ENCODE measurements around the gene PDLIM3. TPM values are rescaled to one million over a fixed set of nuclear protein-coding genes. Genes with fewer than 3 reads are reported as not detected.

PDLIM3 gene
- total and polyA plus RNA-seq, 9 of the 15 experiments (the other 6 are each of a cell fraction or from before 2014, with no cell fraction given), result 0.06 TPM; not detected in 8

DNA sequence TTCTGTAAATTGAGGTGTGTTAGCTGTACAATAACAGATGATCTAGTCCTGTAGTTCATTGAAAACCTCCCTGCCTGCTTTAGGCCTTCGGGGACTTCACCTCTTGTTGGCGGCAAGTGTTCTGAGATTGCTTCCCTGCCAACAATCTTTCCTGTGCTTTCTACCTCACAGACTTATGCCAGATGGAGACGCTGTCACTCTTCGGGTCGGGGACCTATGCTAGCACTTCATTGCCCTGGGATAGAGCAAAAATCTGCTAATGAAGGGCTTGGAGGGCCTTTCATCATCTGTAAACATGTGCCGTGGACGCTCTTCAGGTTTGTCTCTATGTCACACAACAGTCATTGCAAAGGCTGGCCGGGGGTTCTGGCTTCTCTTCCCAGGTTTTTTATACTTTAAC, 4.7 kb upstream of the PDLIM3 start:
- WGBS (ENCODE audit: insufficient coverage, low coverage, missing lambda C conversion rate), result 0% methylated on average over 8 of the region's 8 CpGs
- Histone ChIP-seq H3K36me3 (ENCODE audit: control insufficient read depth, insufficient read depth, low read length) (no peaks in the 10 kb centered on the region), H3K27me3 (ENCODE audit: control insufficient read depth in 2 of 2, insufficient read depth in 2 of 2, low read length in 2 of 2) (peaks cover 31 to 57% of the 10 kb centered on the region in 2 experiments), H3K4me1 (replicated peaks in 1 of 2; ENCODE audit: control insufficient read depth in 2 of 2, insufficient read depth in 2 of 2, low read length in 2 of 2) (peaks cover 0 to 6% of the 10 kb centered on the region in 2 experiments; a peak in 3 of 5 replicates), H4K20me1 (replicated peaks; ENCODE audit: control insufficient read depth, insufficient read depth, low read length) (no peaks in the 10 kb centered on the region; the same call in 1 of the 2 replicates), H3K4me2 (ENCODE audit: insufficient read depth, low read length) (0 out of 2 replicates have a peak overlapping the region, but pooled peaks have one; percentile 4), H3K9ac (ENCODE audit: insufficient read depth in 1 of 2, low read depth in 2 of 2, low read length in 2 of 2) (no peak overlapping the region), H3K27ac (ENCODE audit: extremely low read depth, low read depth, low read length) (no peak overlapping the region), H3K4me3 (no peak overlapping the region), H2AFZ (ENCODE audit: low read depth, low read length) (no peak overlapping the region), H3K79me2 (ENCODE audit: control insufficient read depth, insufficient read depth, low read length) (no peaks in the 10 kb centered on the region), H3K9me1 (ENCODE audit: control insufficient read depth, insufficient read depth, low read length) (no peaks in the 10 kb centered on the region), H3K9me3 (replicated peaks; ENCODE audit: control insufficient read depth, insufficient read depth, low read depth, low read length) (no peaks in the 10 kb centered on the region)
- no peak for DNase-seq (ENCODE audit: extremely low read depth in 1 of 4, low spot score in 3 of 4)
- CTCF ChIA-PET (ENCODE audit: low intra/inter-chr PET ratio), result no interaction called here
- intact Hi-C loops (cut with micrococcal nuclease) (no loop called here), in situ Hi-C loops (cut with MboI) (no loop called here)
- POLR2A ChIA-PET, result no interaction called here
- peak; percentile 15 for FAIRE-seq
- BruUV-seq (replicated peaks), result no TSS peak
- ATAC-seq, result no peak
- TF ChIP-seq ELF4 (CRISPR knock-in tag; IDR thresholded peaks at IDR 0.05), result no peak
- TF ChIP-seq, protein P1, sequence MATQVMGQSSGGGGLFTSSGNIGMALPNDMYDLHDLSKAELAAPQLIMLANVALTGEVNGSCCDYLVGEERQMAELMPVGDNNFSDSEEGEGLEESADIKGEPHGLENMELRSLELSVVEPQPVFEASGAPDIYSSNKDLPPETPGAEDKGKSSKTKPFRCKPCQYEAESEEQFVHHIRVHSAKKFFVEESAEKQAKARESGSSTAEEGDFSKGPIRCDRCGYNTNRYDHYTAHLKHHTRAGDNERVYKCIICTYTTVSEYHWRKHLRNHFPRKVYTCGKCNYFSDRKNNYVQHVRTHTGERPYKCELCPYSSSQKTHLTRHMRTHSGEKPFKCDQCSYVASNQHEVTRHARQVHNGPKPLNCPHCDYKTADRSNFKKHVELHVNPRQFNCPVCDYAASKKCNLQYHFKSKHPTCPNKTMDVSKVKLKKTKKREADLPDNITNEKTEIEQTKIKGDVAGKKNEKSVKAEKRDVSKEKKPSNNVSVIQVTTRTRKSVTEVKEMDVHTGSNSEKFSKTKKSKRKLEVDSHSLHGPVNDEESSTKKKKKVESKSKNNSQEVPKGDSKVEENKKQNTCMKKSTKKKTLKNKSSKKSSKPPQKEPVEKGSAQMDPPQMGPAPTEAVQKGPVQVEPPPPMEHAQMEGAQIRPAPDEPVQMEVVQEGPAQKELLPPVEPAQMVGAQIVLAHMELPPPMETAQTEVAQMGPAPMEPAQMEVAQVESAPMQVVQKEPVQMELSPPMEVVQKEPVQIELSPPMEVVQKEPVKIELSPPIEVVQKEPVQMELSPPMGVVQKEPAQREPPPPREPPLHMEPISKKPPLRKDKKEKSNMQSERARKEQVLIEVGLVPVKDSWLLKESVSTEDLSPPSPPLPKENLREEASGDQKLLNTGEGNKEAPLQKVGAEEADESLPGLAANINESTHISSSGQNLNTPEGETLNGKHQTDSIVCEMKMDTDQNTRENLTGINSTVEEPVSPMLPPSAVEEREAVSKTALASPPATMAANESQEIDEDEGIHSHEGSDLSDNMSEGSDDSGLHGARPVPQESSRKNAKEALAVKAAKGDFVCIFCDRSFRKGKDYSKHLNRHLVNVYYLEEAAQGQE (IDR thresholded peaks at IDR 0.05; ENCODE audit: borderline replicate concordance), result peak; percentile 25; the same call in 1 of the 2 replicates
- TF ChIP-seq, protein P1 (CRISPR knock-in tag; IDR thresholded peaks at IDR 0.05; ENCODE audit: low read depth), result no peak
- peak; percentile 12 to 44; a peak in 2 of 4 replicates for TF ChIP-seq RAD21 (CRISPR knock-in tag; conservative IDR thresholded peaks at IDR 0.05 in 1 of 2, IDR thresholded peaks at IDR 0.05 in 1 of 2)
- no peak for TF ChIP-seq GABPB1 (CRISPR knock-in tag; IDR thresholded peaks at IDR 0.05)
- TF ChIP-seq, protein P2, sequence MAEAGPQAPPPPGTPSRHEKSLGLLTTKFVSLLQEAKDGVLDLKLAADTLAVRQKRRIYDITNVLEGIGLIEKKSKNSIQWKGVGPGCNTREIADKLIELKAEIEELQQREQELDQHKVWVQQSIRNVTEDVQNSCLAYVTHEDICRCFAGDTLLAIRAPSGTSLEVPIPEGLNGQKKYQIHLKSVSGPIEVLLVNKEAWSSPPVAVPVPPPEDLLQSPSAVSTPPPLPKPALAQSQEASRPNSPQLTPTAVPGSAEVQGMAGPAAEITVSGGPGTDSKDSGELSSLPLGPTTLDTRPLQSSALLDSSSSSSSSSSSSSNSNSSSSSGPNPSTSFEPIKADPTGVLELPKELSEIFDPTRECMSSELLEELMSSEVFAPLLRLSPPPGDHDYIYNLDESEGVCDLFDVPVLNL (CRISPR knock-in tag; IDR thresholded peaks at IDR 0.05; ENCODE audit: low read depth), result no peak
- TF ChIP-seq, protein P3, sequence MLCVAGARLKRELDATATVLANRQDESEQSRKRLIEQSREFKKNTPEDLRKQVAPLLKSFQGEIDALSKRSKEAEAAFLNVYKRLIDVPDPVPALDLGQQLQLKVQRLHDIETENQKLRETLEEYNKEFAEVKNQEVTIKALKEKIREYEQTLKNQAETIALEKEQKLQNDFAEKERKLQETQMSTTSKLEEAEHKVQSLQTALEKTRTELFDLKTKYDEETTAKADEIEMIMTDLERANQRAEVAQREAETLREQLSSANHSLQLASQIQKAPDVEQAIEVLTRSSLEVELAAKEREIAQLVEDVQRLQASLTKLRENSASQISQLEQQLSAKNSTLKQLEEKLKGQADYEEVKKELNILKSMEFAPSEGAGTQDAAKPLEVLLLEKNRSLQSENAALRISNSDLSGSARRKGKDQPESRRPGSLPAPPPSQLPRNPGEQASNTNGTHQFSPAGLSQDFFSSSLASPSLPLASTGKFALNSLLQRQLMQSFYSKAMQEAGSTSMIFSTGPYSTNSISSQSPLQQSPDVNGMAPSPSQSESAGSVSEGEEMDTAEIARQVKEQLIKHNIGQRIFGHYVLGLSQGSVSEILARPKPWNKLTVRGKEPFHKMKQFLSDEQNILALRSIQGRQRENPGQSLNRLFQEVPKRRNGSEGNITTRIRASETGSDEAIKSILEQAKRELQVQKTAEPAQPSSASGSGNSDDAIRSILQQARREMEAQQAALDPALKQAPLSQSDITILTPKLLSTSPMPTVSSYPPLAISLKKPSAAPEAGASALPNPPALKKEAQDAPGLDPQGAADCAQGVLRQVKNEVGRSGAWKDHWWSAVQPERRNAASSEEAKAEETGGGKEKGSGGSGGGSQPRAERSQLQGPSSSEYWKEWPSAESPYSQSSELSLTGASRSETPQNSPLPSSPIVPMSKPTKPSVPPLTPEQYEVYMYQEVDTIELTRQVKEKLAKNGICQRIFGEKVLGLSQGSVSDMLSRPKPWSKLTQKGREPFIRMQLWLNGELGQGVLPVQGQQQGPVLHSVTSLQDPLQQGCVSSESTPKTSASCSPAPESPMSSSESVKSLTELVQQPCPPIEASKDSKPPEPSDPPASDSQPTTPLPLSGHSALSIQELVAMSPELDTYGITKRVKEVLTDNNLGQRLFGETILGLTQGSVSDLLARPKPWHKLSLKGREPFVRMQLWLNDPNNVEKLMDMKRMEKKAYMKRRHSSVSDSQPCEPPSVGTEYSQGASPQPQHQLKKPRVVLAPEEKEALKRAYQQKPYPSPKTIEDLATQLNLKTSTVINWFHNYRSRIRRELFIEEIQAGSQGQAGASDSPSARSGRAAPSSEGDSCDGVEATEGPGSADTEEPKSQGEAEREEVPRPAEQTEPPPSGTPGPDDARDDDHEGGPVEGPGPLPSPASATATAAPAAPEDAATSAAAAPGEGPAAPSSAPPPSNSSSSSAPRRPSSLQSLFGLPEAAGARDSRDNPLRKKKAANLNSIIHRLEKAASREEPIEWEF (CRISPR knock-in tag; IDR thresholded peaks at IDR 0.05), result no peak
- no peak for TF ChIP-seq TCFL5 (CRISPR knock-in tag; conservative IDR thresholded peaks at IDR 0.05)

Data from K562 (cell line).